ENCODE data around the gene THEM4. TPM values are rescaled to one million over a fixed set of nuclear protein-coding genes. Genes with fewer than 3 reads are reported as not detected.

The THEM4 gene
- total RNA-seq, 2 donors from 2014 or later: 7.7 to 23.3 TPM

DNA sequence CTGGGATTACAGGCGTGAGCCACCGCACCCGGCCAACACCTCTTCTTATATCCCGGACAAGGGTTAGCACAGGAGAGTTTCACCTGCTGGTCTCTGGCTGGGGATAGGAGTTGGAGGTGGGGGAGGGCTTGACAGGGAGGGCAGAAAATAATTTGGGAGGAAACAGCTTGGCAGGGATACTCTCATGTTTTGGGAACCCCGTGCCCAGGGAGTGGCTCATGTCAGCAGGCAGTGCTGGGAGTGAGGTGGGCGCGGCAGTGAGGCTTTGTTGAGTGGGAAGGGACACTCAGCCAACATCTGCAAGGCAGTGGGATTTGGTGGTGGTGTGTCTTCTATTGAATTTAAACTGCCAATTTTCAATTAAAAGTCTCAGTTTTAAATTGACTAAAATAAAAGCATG lies 54.7 kb downstream of the THEM4 start:
- H3K4me1 ChIP-seq (ENCODE audit: control insufficient read depth in 1 of 2, low read depth in 2 of 2): peaks cover 0 to 13% of the 10 kb centered on the region in 2 donors
- H3K27me3 ChIP-seq (replicated peaks; ENCODE audit: insufficient read depth): no peaks in the 10 kb centered on the region
- no peaks in the 10 kb centered on the region for H3K36me3 ChIP-seq
- no peaks in the 10 kb centered on the region for H3K9me3 ChIP-seq
- ATAC-seq (ENCODE audit: insufficient number of reproducible peaks, low FRiP score, low read depth) (no peak), DNase-seq (ENCODE audit: low spot score) (no peak)
- TF ChIP-seq, protein P1, sequence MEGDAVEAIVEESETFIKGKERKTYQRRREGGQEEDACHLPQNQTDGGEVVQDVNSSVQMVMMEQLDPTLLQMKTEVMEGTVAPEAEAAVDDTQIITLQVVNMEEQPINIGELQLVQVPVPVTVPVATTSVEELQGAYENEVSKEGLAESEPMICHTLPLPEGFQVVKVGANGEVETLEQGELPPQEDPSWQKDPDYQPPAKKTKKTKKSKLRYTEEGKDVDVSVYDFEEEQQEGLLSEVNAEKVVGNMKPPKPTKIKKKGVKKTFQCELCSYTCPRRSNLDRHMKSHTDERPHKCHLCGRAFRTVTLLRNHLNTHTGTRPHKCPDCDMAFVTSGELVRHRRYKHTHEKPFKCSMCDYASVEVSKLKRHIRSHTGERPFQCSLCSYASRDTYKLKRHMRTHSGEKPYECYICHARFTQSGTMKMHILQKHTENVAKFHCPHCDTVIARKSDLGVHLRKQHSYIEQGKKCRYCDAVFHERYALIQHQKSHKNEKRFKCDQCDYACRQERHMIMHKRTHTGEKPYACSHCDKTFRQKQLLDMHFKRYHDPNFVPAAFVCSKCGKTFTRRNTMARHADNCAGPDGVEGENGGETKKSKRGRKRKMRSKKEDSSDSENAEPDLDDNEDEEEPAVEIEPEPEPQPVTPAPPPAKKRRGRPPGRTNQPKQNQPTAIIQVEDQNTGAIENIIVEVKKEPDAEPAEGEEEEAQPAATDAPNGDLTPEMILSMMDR (IDR thresholded peaks at IDR 0.05): no peak
- H3K4me3 ChIP-seq: no peak overlapping the region
- no peak overlapping the region for H3K27ac ChIP-seq

DNA sequence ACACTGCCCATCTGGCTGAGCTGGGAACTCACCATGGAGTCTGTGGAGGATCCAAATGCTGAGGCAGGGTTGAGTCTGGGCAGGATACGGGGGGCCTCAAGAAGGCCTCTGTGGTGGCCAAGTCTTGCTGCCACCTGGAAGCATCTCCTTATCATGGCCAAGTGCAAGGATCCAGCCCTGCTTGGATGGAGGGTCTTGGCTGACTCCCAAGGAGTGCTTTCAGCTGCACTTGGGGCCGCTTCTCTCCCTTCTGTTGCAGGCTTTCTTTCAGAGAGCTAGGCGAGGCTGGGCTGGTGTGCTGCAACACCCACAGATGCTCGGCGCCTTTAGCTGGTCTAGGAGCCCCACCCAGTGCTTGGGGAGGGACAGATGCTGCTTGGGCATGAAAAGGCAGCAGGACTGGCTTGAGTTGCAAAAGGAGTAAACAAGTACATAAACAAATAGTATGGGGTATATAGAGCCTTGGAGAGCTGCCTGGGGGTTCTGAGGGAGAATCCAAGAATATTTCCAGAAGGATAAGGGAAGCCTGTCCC lies 55.8 kb downstream of the THEM4 start, which contains the start of gene THEM5:
THEM5 (minus strand) TSS at position 302 of the 533 bp plus-strand sequence; CDS start at position 155, 147 bp downstream.
- Histone ChIP-seq H3K9me3 (no peaks in the 10 kb centered on the region), H3K36me3 (no peaks in the 10 kb centered on the region), H3K4me1 (ENCODE audit: control insufficient read depth in 1 of 2, low read depth in 2 of 2) (peaks cover 0 to 13% of the 10 kb centered on the region in 2 donors), H3K4me3 (no peak within 1 kb of the TSS), H3K27ac (no peak within 1 kb of the TSS), H3K27me3 (replicated peaks; ENCODE audit: insufficient read depth) (no peaks in the 10 kb centered on the region)
- ATAC-seq (ENCODE audit: insufficient number of reproducible peaks, low FRiP score, low read depth) (no peak), DNase-seq (ENCODE audit: low spot score) (no peak)
- TF ChIP-seq, protein P1 (IDR thresholded peaks at IDR 0.05): no peak

DNA sequence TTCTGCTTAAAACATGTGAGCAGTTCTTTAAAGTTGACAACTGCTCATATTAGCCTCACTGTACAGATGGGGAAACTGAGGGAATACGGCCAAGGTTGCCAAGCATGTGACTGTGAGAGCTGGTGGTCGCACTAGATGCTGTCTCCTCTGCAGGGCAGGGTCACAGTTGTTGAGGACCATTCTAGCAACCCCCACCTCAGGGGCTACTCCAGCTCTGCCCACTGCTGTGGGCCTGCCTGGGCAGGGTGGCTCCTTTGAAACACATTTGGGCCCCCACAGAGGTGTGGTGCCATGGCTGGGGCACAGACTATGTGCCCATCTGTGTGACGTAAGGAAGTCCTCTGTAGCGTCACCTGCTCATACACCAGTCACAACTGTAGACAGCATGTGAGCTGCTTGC lies 56.6 kb downstream of the THEM4 start:
- Histone ChIP-seq H3K4me1 (ENCODE audit: control insufficient read depth in 1 of 2, low read depth in 2 of 2) (peaks cover 0 to 13% of the 10 kb centered on the region in 2 donors), H3K27me3 (replicated peaks; ENCODE audit: insufficient read depth) (no peaks in the 10 kb centered on the region), H3K27ac (no peak overlapping the region), H3K36me3 (no peaks in the 10 kb centered on the region), H3K4me3 (no peak overlapping the region), H3K9me3 (no peaks in the 10 kb centered on the region)
- no peak for DNase-seq (ENCODE audit: low spot score)
- no peak for ATAC-seq (ENCODE audit: insufficient number of reproducible peaks, low FRiP score, low read depth)
- TF ChIP-seq, protein P1 (IDR thresholded peaks at IDR 0.05): no peak

DNA sequence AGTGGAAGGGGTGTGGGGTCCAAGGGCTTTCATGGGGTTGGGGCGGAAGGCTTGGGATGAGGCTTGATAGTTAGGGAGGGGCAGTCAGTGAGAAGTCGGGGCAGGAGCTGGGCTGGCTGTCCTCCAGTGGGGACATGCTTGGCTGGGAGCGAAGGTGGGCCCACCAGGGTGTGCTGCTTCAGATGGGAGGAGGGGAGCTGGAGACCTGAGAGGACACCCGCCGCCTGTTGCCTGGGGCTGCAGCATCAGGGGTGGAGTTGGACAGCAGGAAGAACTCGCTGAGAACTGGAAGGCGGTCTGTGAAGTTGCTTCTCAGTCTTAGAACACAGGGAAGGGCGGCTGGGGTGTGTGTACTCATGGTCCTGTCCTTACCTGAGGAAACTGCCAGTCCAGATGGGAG lies 57.4 kb downstream of the THEM4 start:
- H3K27me3 ChIP-seq (replicated peaks; ENCODE audit: insufficient read depth): no peaks in the 10 kb centered on the region
- ATAC-seq (ENCODE audit: insufficient number of reproducible peaks, low FRiP score, low read depth): no peak
- TF ChIP-seq, protein P1 (IDR thresholded peaks at IDR 0.05): no peak

DNA sequence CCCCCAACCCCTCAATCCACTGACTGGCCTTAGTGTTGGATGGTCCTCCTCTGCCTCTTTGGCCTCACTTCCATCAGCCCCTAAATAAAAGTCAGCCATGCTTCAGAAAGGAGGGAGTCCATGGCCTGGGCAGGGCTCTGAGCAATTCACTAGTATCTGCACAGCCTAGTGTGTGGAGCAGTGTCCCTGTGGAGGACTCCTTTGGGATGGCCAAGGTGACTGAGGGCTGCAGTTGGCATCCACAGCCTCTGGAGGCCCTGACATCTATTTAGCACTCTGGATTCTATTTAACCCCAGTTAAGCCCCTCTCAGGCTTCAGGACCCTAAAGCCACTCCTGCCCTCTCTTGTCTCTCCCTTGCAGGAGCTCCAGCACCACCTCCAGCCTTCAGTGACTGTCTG lies 59.4 kb downstream of the THEM4 start:
- TF ChIP-seq, protein P1 (IDR thresholded peaks at IDR 0.05): no peak
- Histone ChIP-seq H3K4me1 (ENCODE audit: control insufficient read depth in 1 of 2, low read depth in 2 of 2) (no peaks in the 10 kb centered on the region), H3K9me3 (no peaks in the 10 kb centered on the region), H3K4me3 (no peak overlapping the region), H3K36me3 (no peaks in the 10 kb centered on the region), H3K27ac (no peak overlapping the region), H3K27me3 (replicated peaks; ENCODE audit: insufficient read depth) (no peaks in the 10 kb centered on the region)
- ATAC-seq (ENCODE audit: insufficient number of reproducible peaks, low FRiP score, low read depth): no peak
- no peak for DNase-seq (ENCODE audit: low spot score)

More for the DNA sequence above, 57.4 kb downstream of the THEM4 start:
- H3K36me3 ChIP-seq: no peaks in the 10 kb centered on the region
- H3K27ac ChIP-seq: no peak overlapping the region
- no peaks in the 10 kb centered on the region for H3K9me3 ChIP-seq
- H3K4me3 ChIP-seq: no peak overlapping the region
- peaks cover 0 to 13% of the 10 kb centered on the region in 2 donors for H3K4me1 ChIP-seq (ENCODE audit: control insufficient read depth in 1 of 2, low read depth in 2 of 2)
- no peak for DNase-seq (ENCODE audit: low spot score)
